Measurements from ENCODE around the gene SPRR5.

DNA sequence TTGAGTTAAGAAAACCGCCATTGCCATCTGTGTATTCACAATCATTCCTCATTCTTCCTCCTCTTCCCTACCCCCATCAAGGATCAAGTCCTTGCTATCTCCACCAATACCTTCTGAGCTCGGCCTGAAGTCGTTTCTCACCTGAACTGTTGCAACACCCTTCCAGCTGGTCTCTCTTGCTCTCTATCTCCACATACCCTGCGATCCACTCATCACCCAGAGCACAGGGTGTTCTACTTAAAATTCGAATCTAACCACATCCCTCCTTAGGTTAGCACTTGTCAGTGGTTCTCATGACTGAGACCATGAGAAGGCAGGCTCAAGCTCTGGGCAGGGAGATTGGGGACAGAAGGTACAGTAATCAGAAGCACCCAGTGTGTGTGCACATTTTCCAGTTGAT is 34.1 kb upstream of the SPRR5 start:
- TF ChIP-seq, protein P1, sequence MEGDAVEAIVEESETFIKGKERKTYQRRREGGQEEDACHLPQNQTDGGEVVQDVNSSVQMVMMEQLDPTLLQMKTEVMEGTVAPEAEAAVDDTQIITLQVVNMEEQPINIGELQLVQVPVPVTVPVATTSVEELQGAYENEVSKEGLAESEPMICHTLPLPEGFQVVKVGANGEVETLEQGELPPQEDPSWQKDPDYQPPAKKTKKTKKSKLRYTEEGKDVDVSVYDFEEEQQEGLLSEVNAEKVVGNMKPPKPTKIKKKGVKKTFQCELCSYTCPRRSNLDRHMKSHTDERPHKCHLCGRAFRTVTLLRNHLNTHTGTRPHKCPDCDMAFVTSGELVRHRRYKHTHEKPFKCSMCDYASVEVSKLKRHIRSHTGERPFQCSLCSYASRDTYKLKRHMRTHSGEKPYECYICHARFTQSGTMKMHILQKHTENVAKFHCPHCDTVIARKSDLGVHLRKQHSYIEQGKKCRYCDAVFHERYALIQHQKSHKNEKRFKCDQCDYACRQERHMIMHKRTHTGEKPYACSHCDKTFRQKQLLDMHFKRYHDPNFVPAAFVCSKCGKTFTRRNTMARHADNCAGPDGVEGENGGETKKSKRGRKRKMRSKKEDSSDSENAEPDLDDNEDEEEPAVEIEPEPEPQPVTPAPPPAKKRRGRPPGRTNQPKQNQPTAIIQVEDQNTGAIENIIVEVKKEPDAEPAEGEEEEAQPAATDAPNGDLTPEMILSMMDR (IDR thresholded peaks at IDR 0.05; ENCODE audit: low read length) = no peak
- TF ChIP-seq EZH2 (optimal IDR thresholded peaks at IDR 0.05; ENCODE audit: low read depth, low read length) (no peak), EZH2phosphoT487 (IDR thresholded peaks at IDR 0.05; ENCODE audit: low read length) (no peak)
